ENCODE measurements around the gene GALNTL6. TPM values are rescaled to one million over a fixed set of nuclear protein-coding genes. Genes with fewer than 3 reads are reported as not detected.

GALNTL6 gene
- total RNA-seq, 1 donor, result under 0.01 TPM

DNA sequence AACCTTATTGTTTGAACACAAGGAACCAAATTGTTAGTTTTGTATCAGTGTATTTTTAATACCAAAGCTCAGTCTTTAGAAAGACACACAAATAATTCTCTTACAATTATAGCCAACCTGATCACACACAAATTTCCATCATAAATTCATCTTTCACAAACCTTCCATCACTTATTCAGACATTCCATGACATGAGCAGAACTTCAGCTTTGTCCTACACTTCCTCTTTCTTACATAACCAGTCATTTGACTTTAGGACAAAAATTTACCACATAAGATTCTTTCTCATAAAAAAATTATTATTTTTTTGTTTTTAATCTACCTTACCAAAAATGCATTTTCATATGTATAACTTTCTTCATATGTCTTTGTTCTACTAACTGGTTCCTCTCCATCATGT lies 312.2 kb downstream of the GALNTL6 start:
- H2AFZ ChIP-seq (ENCODE audit: low read length), result no peak overlapping the region
- DNase-seq (ENCODE audit: insufficient read length, low spot score, missing footprints), result no peak

GRCh38 chr4:172127168-172127567 lies 314.0 kb downstream of the GALNTL6 start:
- Histone ChIP-seq H3K79me2 (ENCODE audit: insufficient read depth, low read length) (no peaks in the 10 kb centered on the region), H3K4me1 (ENCODE audit: insufficient read depth, low read length) (no peaks in the 10 kb centered on the region), H3K4me3 (ENCODE audit: insufficient read depth, low read length) (no peak overlapping the region), H3K9me3 (ENCODE audit: low read depth, low read length) (no peaks in the 10 kb centered on the region), H3K27me3 (ENCODE audit: insufficient read depth, low read length) (no peaks in the 10 kb centered on the region), H3K27ac (ENCODE audit: low read depth, low read length) (no peak overlapping the region), H3K4me2 (ENCODE audit: insufficient read depth, low read length) (no peak overlapping the region), H3K36me3 (ENCODE audit: insufficient read depth, low read length) (no peaks in the 10 kb centered on the region), H2AFZ (ENCODE audit: low read length) (no peak overlapping the region), H4K20me1 (ENCODE audit: insufficient read depth, low read length) (no peaks in the 10 kb centered on the region)
- no peak for TF ChIP-seq CTCF (IDR thresholded peaks at IDR 0.05; ENCODE audit: extremely low read depth, low read depth, low read length)
- DNase-seq (ENCODE audit: insufficient read length, low spot score, missing footprints), result no peak

More for the DNA sequence above, 312.2 kb downstream of the GALNTL6 start:
- no peaks in the 10 kb centered on the region for H3K9me3 ChIP-seq (ENCODE audit: low read depth, low read length)
- H4K20me1 ChIP-seq (ENCODE audit: insufficient read depth, low read length), result no peaks in the 10 kb centered on the region
- H3K4me3 ChIP-seq (ENCODE audit: insufficient read depth, low read length), result no peak overlapping the region
- no peaks in the 10 kb centered on the region for H3K36me3 ChIP-seq (ENCODE audit: insufficient read depth, low read length)
- H3K79me2 ChIP-seq (ENCODE audit: insufficient read depth, low read length), result no peaks in the 10 kb centered on the region
- no peaks in the 10 kb centered on the region for H3K4me1 ChIP-seq (ENCODE audit: insufficient read depth, low read length)
- no peaks in the 10 kb centered on the region for H3K27me3 ChIP-seq (ENCODE audit: insufficient read depth, low read length)
- no peak overlapping the region for H3K27ac ChIP-seq (ENCODE audit: low read depth, low read length)
- no peak for TF ChIP-seq CTCF (IDR thresholded peaks at IDR 0.05; ENCODE audit: extremely low read depth, low read depth, low read length)
- H3K4me2 ChIP-seq (ENCODE audit: insufficient read depth, low read length), result no peak overlapping the region

DNA sequence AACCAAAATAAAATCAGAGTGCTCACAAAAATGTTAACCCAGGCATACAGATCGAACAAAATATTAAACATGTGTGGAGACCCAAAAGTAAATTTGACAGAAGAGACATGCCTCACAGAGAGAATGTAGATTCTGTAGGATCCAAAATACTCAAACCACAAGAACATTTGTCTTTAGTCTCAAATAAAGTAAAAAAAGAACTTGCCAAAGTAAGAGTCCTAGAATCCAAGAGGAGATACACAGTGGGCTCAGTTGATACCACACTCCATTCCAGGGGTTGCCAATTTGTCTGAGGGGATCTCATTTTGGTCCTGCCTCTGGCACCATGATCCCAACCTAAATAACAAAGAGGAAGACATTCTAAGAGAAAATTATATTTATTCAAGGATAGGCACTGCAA lies 316.4 kb downstream of the GALNTL6 start:
- Histone ChIP-seq H3K4me3 (ENCODE audit: insufficient read depth, low read length) (no peak overlapping the region), H3K4me1 (ENCODE audit: insufficient read depth, low read length) (no peaks in the 10 kb centered on the region), H3K27ac (ENCODE audit: low read depth, low read length) (no peak overlapping the region), H2AFZ (ENCODE audit: low read length) (no peak overlapping the region), H3K9me3 (ENCODE audit: low read depth, low read length) (no peaks in the 10 kb centered on the region), H3K36me3 (ENCODE audit: insufficient read depth, low read length) (no peaks in the 10 kb centered on the region), H4K20me1 (ENCODE audit: insufficient read depth, low read length) (no peaks in the 10 kb centered on the region), H3K4me2 (ENCODE audit: insufficient read depth, low read length) (no peak overlapping the region), H3K27me3 (ENCODE audit: insufficient read depth, low read length) (no peaks in the 10 kb centered on the region), H3K79me2 (ENCODE audit: insufficient read depth, low read length) (no peaks in the 10 kb centered on the region)
- DNase-seq (ENCODE audit: insufficient read length, low spot score, missing footprints), result no peak
- no peak for TF ChIP-seq CTCF (IDR thresholded peaks at IDR 0.05; ENCODE audit: extremely low read depth, low read depth, low read length)

DNA sequence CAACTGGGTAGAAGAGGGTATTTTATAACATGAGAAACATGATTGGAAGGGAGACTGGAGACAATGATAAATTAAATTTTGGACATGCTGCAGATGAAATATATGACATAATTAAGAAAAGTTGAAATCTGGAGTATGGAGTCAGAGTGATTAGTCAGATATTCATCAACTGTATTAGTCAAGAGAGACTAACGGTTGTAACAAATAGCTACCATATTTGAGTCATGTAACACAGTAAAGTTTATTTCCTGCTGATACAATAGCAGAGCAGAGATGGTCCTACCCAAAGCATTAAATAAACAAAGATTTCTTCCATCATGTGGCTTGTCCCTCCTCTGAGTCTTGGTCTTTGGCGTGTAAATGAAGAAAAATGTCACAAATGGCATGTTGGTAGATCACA lies 321.3 kb downstream of the GALNTL6 start:
- no peak overlapping the region for H3K27ac ChIP-seq (ENCODE audit: low read depth, low read length)
- no peak for DNase-seq (ENCODE audit: insufficient read length, low spot score, missing footprints)
- H4K20me1 ChIP-seq (ENCODE audit: insufficient read depth, low read length), result no peaks in the 10 kb centered on the region
- no peaks in the 10 kb centered on the region for H3K4me1 ChIP-seq (ENCODE audit: insufficient read depth, low read length)
- TF ChIP-seq CTCF (IDR thresholded peaks at IDR 0.05; ENCODE audit: extremely low read depth, low read depth, low read length), result no peak
- no peaks in the 10 kb centered on the region for H3K36me3 ChIP-seq (ENCODE audit: insufficient read depth, low read length)
- no peaks in the 10 kb centered on the region for H3K27me3 ChIP-seq (ENCODE audit: insufficient read depth, low read length)
- H2AFZ ChIP-seq (ENCODE audit: low read length), result peak overlapping the region; percentile 4
- no peak overlapping the region for H3K4me2 ChIP-seq (ENCODE audit: insufficient read depth, low read length)
- no peaks in the 10 kb centered on the region for H3K79me2 ChIP-seq (ENCODE audit: insufficient read depth, low read length)
- no peaks in the 10 kb centered on the region for H3K9me3 ChIP-seq (ENCODE audit: low read depth, low read length)
- no peak overlapping the region for H3K4me3 ChIP-seq (ENCODE audit: insufficient read depth, low read length)

Data from osteoblast (primary cell).